ENCODE data around the gene TEX29.

The TEX29 gene

GRCh38 chr13:111344471-111345191 lies 24.2 kb downstream of the TEX29 start:
- no peak for DNase-seq

- DNase-seq: no peak
These were observed 25.2 kb downstream of the TEX29 start for GRCh38 chr13:111345682-111346081.

GRCh38 chr13:111346101-111346680 lies 25.7 kb downstream of the TEX29 start:
- no peak for DNase-seq

GRCh38 chr13:111347438-111347837 lies 27.0 kb downstream of the TEX29 start:
- DNase-seq: no peak

- no peak for DNase-seq
These were observed 33.1 kb downstream of the TEX29 start for GRCh38 chr13:111353508-111353907.

- DNase-seq: no peak
These were observed 34.3 kb downstream of the TEX29 start for GRCh38 chr13:111354789-111355188.

- no peak for DNase-seq
These were observed 36.4 kb downstream of the TEX29 start for GRCh38 chr13:111356795-111357194.

GRCh38 chr13:111359237-111359915 lies 38.9 kb downstream of the TEX29 start:
- DNase-seq: no peak

GRCh38 chr13:111359930-111360329 lies 39.5 kb downstream of the TEX29 start:
- DNase-seq: no peak

GRCh38 chr13:111360452-111360851 lies 40.0 kb downstream of the TEX29 start:
- DNase-seq: no peak

GRCh38 chr13:111361046-111361872 lies 40.8 kb downstream of the TEX29 start:
- DNase-seq: no peak

GRCh38 chr13:111361873-111362648 lies 41.6 kb downstream of the TEX29 start:
- DNase-seq: no peak

- no peak for DNase-seq
These were observed 42.7 kb downstream of the TEX29 start for GRCh38 chr13:111363121-111363520.

- no peak for DNase-seq
These were observed 43.1 kb downstream of the TEX29 start for GRCh38 chr13:111363591-111363990.

- no peak for DNase-seq
These were observed 44.9 kb downstream of the TEX29 start for GRCh38 chr13:111365149-111366005.

GRCh38 chr13:111367340-111367739 lies 46.9 kb downstream of the TEX29 start:
- DNase-seq: no peak

- DNase-seq: no peak
These were observed 47.6 kb downstream of the TEX29 start for GRCh38 chr13:111368091-111368490.

- DNase-seq: no peak
These were observed 49.7 kb downstream of the TEX29 start for GRCh38 chr13:111370147-111370546.

GRCh38 chr13:111370570-111371535 lies 50.4 kb downstream of the TEX29 start:
- DNase-seq: no peak

- no peak for DNase-seq
These were observed 51.3 kb downstream of the TEX29 start for GRCh38 chr13:111371720-111372119.
